H4 (cell line): ENCODE measurements around the gene WNT9B. TPM values are rescaled to one million over a fixed set of nuclear protein-coding genes. Genes with fewer than 3 reads are reported as not detected.
A peak's percentile ranks its signal among the peaks of the same experiment; 100 is the strongest.

Experiments used
- DNase-seq: peaks from one replicate; pipeline ENCODE4 v3.0.0-alpha.2; 2015; ENCODE audit warnings: low spot score
- total RNA-seq: library from RNA; depleted of rRNA; stranded (reverse); fragments of >200 nt; shearing (Covaris generic); gene quantifications from 2 replicates; pipeline ENCODE4 v1.2.3, GENCODE V29; 2014

WNT9B gene
- total RNA-seq, 1 experiment from 2014 or later, result not detected

- DNase-seq, result no peak
Measured at GRCh38 chr17:46853896-46854444, 2.6 kb downstream of the WNT9B start.

GRCh38 chr17:46854515-46854914 is 3.1 kb downstream of the WNT9B start:
- DNase-seq, result no peak

GRCh38 chr17:46854948-46855347 is 3.6 kb downstream of the WNT9B start:
- no peak for DNase-seq

GRCh38 chr17:46857600-46857999 is 6.2 kb downstream of the WNT9B start:
- no peak for DNase-seq

GRCh38 chr17:46859996-46860395 is 8.6 kb downstream of the WNT9B start:
- no peak for DNase-seq

- no peak for DNase-seq
Measured at GRCh38 chr17:46862949-46863348, 11.6 kb downstream of the WNT9B start.

- no peak for DNase-seq
Measured at GRCh38 chr17:46863383-46864121, 12.2 kb downstream of the WNT9B start.

- no peak for DNase-seq
Measured at GRCh38 chr17:46865100-46865499, 13.7 kb downstream of the WNT9B start.

- no peak for DNase-seq
Measured at GRCh38 chr17:46866325-46866724, 14.9 kb downstream of the WNT9B start.

- DNase-seq, result no peak
Measured at GRCh38 chr17:46866747-46867146, 15.4 kb downstream of the WNT9B start.

GRCh38 chr17:46868689-46869187 is 17.4 kb downstream of the WNT9B start:
- no peak for DNase-seq

- no peak for DNase-seq
Measured at GRCh38 chr17:46869296-46869695, 17.9 kb downstream of the WNT9B start.

GRCh38 chr17:46869975-46870803 is 18.8 kb downstream of the WNT9B start:
- no peak for DNase-seq

GRCh38 chr17:46872421-46872820 is 21.0 kb downstream of the WNT9B start:
- no peak for DNase-seq

- no peak for DNase-seq
Measured at GRCh38 chr17:46873941-46874645, 22.7 kb downstream of the WNT9B start.

- DNase-seq, result no peak
Measured at GRCh38 chr17:46874906-46875305, 23.5 kb downstream of the WNT9B start.

GRCh38 chr17:46875849-46876352 is 24.5 kb downstream of the WNT9B start:
- DNase-seq, result no peak

- DNase-seq, result peak; percentile 35
Measured at GRCh38 chr17:46876353-46876887, 25.0 kb downstream of the WNT9B start.

- no peak for DNase-seq
Measured at GRCh38 chr17:46876926-46877325, 25.5 kb downstream of the WNT9B start.

GRCh38 chr17:46877466-46877865 is 26.1 kb downstream of the WNT9B start:
- no peak for DNase-seq

- no peak for DNase-seq
Measured at GRCh38 chr17:46878055-46878454, 26.7 kb downstream of the WNT9B start.
